Neural cell (in vitro differentiated cells): ENCODE measurements around the gene MEGF11. TPM values are rescaled to one million over a fixed set of nuclear protein-coding genes. Genes with fewer than 3 reads are reported as not detected.
"Not testable (repeated sequence)": the region's sequence is repeated elsewhere in the genome, so short reads cannot be mapped to it uniquely, and the experiment has no call there.

Experiments used
- H2AFZ ChIP-seq: fragments of 200-600, 300-800 bp; sonication (generic), shearing (Covaris generic); 2 replicates; pipeline ENCODE4 v1.6.0; 2014; ENCODE audit warnings: low read depth, mild to moderate bottlenecking, antibody characterized with exemption, low read length, moderate library complexity
- H3F3A ChIP-seq: fragments of 200-600 bp; shearing (Covaris generic); 2 replicates; pipeline ENCODE4 v1.6.1; 2016; ENCODE audit warnings: mild to moderate bottlenecking, moderate library complexity, mixed read lengths, antibody characterized with exemption, low read length; ENCODE audit not compliant: insufficient read depth, poor library complexity, severe bottlenecking
- H3K27ac ChIP-seq: fragments of 200-600, 300-800 bp; sonication (generic), shearing (Covaris generic); 2 replicates; pipeline ENCODE4 v1.5.1; 2014; ENCODE audit warnings: mild to moderate bottlenecking, low read length, moderate library complexity
- H3K27me3 ChIP-seq: fragments of 300-800, 200-600 bp; sonication (generic), shearing (Covaris generic); 2 replicates; pipeline ENCODE4 v1.6.0; 2014; ENCODE audit warnings: mild to moderate bottlenecking, low read depth, low read length, moderate library complexity; ENCODE audit not compliant: insufficient read depth
- H3K36me3 ChIP-seq: fragments of 300-800, 200-600 bp; sonication (generic), shearing (Covaris generic); 2 replicates; pipeline ENCODE4 v1.5.1; 2014; ENCODE audit warnings: mild to moderate bottlenecking, antibody characterized with exemption, low read length, moderate library complexity; ENCODE audit not compliant: insufficient read depth
- H3K4me2 ChIP-seq: fragments of 300-800, 200-600 bp; sonication (generic), shearing (Covaris generic); 2 replicates; pipeline ENCODE4 v1.6.0; 2014; ENCODE audit warnings: mild to moderate bottlenecking, low read length
- H3K4me3 ChIP-seq: fragments of 300-800, 200-600 bp; sonication (generic), shearing (Covaris generic); 2 replicates; pipeline ENCODE4 v1.5.1; 2014; ENCODE audit warnings: mild to moderate bottlenecking, low read length, moderate library complexity
- H3K79me2 ChIP-seq: fragments of 200-600 bp; shearing (Covaris generic); replicated peaks from 2 replicates; pipeline ENCODE4 v1.6.0; 2014; ENCODE audit warnings: mild to moderate bottlenecking, low read length, moderate library complexity; ENCODE audit not compliant: insufficient read depth
- H3K9ac ChIP-seq: fragments of 300-800, 200-600 bp; sonication (generic), shearing (Covaris generic); 2 replicates; pipeline ENCODE4 v1.6.1; 2016; ENCODE audit warnings: mild to moderate bottlenecking, low read length, mixed read lengths
- H3K9me2 ChIP-seq: fragments of 200-600 bp; shearing (Covaris generic); 2 replicates; pipeline ENCODE4 v1.6.1; 2016; ENCODE audit warnings: mild to moderate bottlenecking, low read length, mixed read lengths; ENCODE audit not compliant: insufficient read depth
- H3K9me3 ChIP-seq: fragments of 200-600, 300-800 bp; sonication (generic), shearing (Covaris generic); 2 replicates; pipeline ENCODE4 v1.6.1; 2016; ENCODE audit warnings: mild to moderate bottlenecking, mixed run types, low read length, moderate library complexity, mixed read lengths
- H4K20me1 ChIP-seq: fragments of 200-600 bp; shearing (Covaris generic); 2 replicates; pipeline ENCODE4 v1.6.1; 2016; ENCODE audit warnings: mild to moderate bottlenecking, mixed run types; ENCODE audit not compliant: insufficient read depth
- CTCF ChIP-seq: fragments of 450-650 bp; IDR thresholded peaks from 2 replicates; pipeline ENCODE4 v1.5.1; 2014; ENCODE audit warnings: antibody characterized with exemption, mild to moderate bottlenecking, moderate library complexity; ENCODE audit not compliant: poor library complexity, severe bottlenecking
- EP300 ChIP-seq: fragments of 450-650 bp; conservative IDR thresholded peaks from 2 replicates; pipeline ENCODE4 v1.6.1; 2014; ENCODE audit warnings: antibody characterized with exemption, mild to moderate bottlenecking, moderate library complexity; ENCODE audit not compliant: poor library complexity, severe bottlenecking
- EZH2 ChIP-seq: fragments of 200-600, 300-800 bp; shearing (Covaris generic), sonication (generic); IDR thresholded peaks from 2 replicates; pipeline ENCODE4 v1.6.1; 2014; ENCODE audit warnings: antibody characterized with exemption, low read length, borderline replicate concordance, mild to moderate bottlenecking; ENCODE audit not compliant: insufficient read depth, poor library complexity, severe bottlenecking
- MXI1 ChIP-seq: fragments of 450-650 bp; conservative IDR thresholded peaks from 2 replicates; pipeline ENCODE4 v1.6.1; 2014; ENCODE audit warnings: antibody characterized with exemption, mild to moderate bottlenecking; ENCODE audit not compliant: poor library complexity, severe bottlenecking
- RAD21 ChIP-seq: fragments of 450-650 bp; conservative IDR thresholded peaks from 2 replicates; pipeline ENCODE4 v1.6.1; 2014; ENCODE audit warnings: antibody characterized with exemption, mild to moderate bottlenecking, moderate library complexity
- REST ChIP-seq: IDR thresholded peaks from 2 replicates; pipeline ENCODE4 v1.6.1; 2012; ENCODE audit warnings: borderline replicate concordance
- SMC3 ChIP-seq: fragments of 450-650 bp; conservative IDR thresholded peaks from 2 replicates; pipeline ENCODE4 v1.6.1; 2014; ENCODE audit warnings: antibody characterized with exemption, mild to moderate bottlenecking, moderate library complexity; ENCODE audit not compliant: poor library complexity
- TAF1 ChIP-seq: IDR thresholded peaks from 2 replicates; pipeline ENCODE4 v1.6.1; 2012; ENCODE audit warnings: low read depth
- polyA plus RNA-seq: library from polyadenylated mRNA; depleted of rRNA; stranded (reverse); fragments of >200 nt; gene quantifications from 2 replicates; pipeline ENCODE4 v1.2.3, GENCODE V29; 2014

The MEGF11 gene
- polyA plus RNA-seq, 1 donor from 2014 or later: 0.64 TPM

- no peaks in the 10 kb centered on the region for H3K9me3 ChIP-seq
- H4K20me1 ChIP-seq: no peaks in the 10 kb centered on the region
- H3K9ac ChIP-seq: no peak overlapping the region
- peak overlapping the region; percentile 0 for H3K4me2 ChIP-seq
- H3K79me2 ChIP-seq: no peaks in the 10 kb centered on the region
- H3K4me3 ChIP-seq: no peak overlapping the region
- no peaks in the 10 kb centered on the region for H3F3A ChIP-seq
- TF ChIP-seq SMC3: no peak
- TF ChIP-seq EZH2: no peak
- H3K27me3 ChIP-seq: no peaks in the 10 kb centered on the region
- H3K27ac ChIP-seq: no peak overlapping the region
- no peaks in the 10 kb centered on the region for H3K9me2 ChIP-seq
- H3K36me3 ChIP-seq: no peaks in the 10 kb centered on the region
- no peak overlapping the region for H2AFZ ChIP-seq
Observed at GRCh38 chr15:66269326-66270090, 16.0 kb upstream of the MEGF11 start.

- Histone ChIP-seq H3F3A (no peaks in the 10 kb centered on the region), H4K20me1 (no peaks in the 10 kb centered on the region), H3K79me2 (no peaks in the 10 kb centered on the region), H3K4me2 (no peak overlapping the region), H3K9ac (no peak overlapping the region), H3K9me3 (no peaks in the 10 kb centered on the region), H3K27me3 (no peaks in the 10 kb centered on the region), H3K27ac (no peak overlapping the region), H3K9me2 (no peaks in the 10 kb centered on the region), H3K4me3 (no peak overlapping the region), H3K36me3 (no peaks in the 10 kb centered on the region), H2AFZ (no peak overlapping the region)
- TF ChIP-seq CTCF: no peak
- TF ChIP-seq TAF1: no peak
- no peak for TF ChIP-seq SMC3
- no peak for TF ChIP-seq EZH2
Observed at GRCh38 chr15:66264859-66265513, 11.4 kb upstream of the MEGF11 start.

- H3K27ac ChIP-seq: not testable (repeated sequence)
Observed at GRCh38 chr15:66262837-66263236, 9.3 kb upstream of the MEGF11 start.

GRCh38 chr15:66261056-66261455 lies 7.5 kb upstream of the MEGF11 start:
- Histone ChIP-seq H3K79me2 (no peaks in the 10 kb centered on the region), H3K4me2 (no peak overlapping the region), H3K27ac (no peak overlapping the region), H4K20me1 (no peaks in the 10 kb centered on the region), H3K36me3 (no peaks in the 10 kb centered on the region), H3K9ac (no peak overlapping the region), H3F3A (no peaks in the 10 kb centered on the region), H3K27me3 (peaks cover 10% of the 10 kb centered on the region), H3K9me3 (no peaks in the 10 kb centered on the region), H3K9me2 (no peaks in the 10 kb centered on the region), H3K4me3 (no peak overlapping the region), H2AFZ (no peak overlapping the region)
- TF ChIP-seq CTCF (no peak), RAD21 (no peak), EZH2 (no peak), TAF1 (no peak), MXI1 (no peak), EP300 (no peak), REST (no peak)

More at GRCh38 chr15:66262837-66263236, 9.3 kb upstream of the MEGF11 start:
- not testable (repeated sequence) for H3K36me3 ChIP-seq, H3K4me2 ChIP-seq, H3K9me2 ChIP-seq, H3K9ac ChIP-seq, H4K20me1 ChIP-seq, H3K4me3 ChIP-seq, H3K9me3 ChIP-seq, H3F3A ChIP-seq, H3K27me3 ChIP-seq, H2AFZ ChIP-seq, H3K79me2 ChIP-seq
